Fibroblast of the aortic adventitia (primary cell): ENCODE data around the gene CLIC5. TPM values are rescaled to one million over a fixed set of nuclear protein-coding genes. Genes with fewer than 3 reads are reported as not detected.

ENCODE experiments used
- DNase-seq: peaks from one replicate; pipeline ENCODE4 v3.0.0-alpha.2; 2010; ENCODE audit warnings: low read depth
- H3K4me3 ChIP-seq: 2 replicates; pipeline ENCODE4 v1.5.1; 2011; ENCODE audit warnings: low read depth, mild to moderate bottlenecking, control low read depth, low read length, moderate library complexity
- total RNA-seq: library from RNA; depleted of rRNA; stranded (reverse); fragments of >200 nt; gene quantifications from 2 replicates; pipeline ENCODE4 v1.2.3, GENCODE V29; 2012; ENCODE audit warnings: low replicate concordance
- TF ChIP-seq, protein P1 (sequence below): IDR thresholded peaks from 2 replicates; pipeline ENCODE4 v1.5.1; 2011; ENCODE audit warnings: mild to moderate bottlenecking, low read length, control low read depth, inconsistent platforms; ENCODE audit not compliant: insufficient read depth

The CLIC5 gene
- total RNA-seq, 1 donor, result not detected

- TF ChIP-seq, protein P1, sequence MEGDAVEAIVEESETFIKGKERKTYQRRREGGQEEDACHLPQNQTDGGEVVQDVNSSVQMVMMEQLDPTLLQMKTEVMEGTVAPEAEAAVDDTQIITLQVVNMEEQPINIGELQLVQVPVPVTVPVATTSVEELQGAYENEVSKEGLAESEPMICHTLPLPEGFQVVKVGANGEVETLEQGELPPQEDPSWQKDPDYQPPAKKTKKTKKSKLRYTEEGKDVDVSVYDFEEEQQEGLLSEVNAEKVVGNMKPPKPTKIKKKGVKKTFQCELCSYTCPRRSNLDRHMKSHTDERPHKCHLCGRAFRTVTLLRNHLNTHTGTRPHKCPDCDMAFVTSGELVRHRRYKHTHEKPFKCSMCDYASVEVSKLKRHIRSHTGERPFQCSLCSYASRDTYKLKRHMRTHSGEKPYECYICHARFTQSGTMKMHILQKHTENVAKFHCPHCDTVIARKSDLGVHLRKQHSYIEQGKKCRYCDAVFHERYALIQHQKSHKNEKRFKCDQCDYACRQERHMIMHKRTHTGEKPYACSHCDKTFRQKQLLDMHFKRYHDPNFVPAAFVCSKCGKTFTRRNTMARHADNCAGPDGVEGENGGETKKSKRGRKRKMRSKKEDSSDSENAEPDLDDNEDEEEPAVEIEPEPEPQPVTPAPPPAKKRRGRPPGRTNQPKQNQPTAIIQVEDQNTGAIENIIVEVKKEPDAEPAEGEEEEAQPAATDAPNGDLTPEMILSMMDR, result no peak
- no peak for DNase-seq
- no peak overlapping the region for H3K4me3 ChIP-seq
These were observed 1.6 kb downstream of the CLIC5 start for GRCh38 chr6:46014046-46014445.

DNA sequence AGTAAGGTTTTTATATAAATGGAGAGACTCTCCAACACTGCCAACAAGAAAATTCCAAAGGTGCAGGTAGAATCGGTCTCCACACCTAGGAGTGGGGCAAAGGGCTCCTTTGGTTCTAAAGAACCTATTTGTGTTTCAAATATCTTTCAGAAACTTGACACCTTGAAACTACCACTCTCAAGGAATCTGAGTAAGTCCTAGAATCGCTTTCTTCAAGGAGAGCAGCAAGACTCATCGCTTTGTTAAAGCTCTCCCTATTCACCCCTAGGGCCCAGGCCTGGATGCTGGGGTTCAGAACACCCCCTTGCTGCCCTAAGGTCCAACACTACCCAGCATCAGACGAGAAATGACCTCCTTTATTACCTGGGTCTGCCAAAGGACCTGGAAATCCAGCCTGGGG is 2.0 kb downstream of the CLIC5 start:
- no peak for DNase-seq
- TF ChIP-seq, protein P1, result no peak
- no peak overlapping the region for H3K4me3 ChIP-seq

GRCh38 chr6:46012834-46013233 is 2.8 kb downstream of the CLIC5 start:
- no peak for DNase-seq

DNA sequence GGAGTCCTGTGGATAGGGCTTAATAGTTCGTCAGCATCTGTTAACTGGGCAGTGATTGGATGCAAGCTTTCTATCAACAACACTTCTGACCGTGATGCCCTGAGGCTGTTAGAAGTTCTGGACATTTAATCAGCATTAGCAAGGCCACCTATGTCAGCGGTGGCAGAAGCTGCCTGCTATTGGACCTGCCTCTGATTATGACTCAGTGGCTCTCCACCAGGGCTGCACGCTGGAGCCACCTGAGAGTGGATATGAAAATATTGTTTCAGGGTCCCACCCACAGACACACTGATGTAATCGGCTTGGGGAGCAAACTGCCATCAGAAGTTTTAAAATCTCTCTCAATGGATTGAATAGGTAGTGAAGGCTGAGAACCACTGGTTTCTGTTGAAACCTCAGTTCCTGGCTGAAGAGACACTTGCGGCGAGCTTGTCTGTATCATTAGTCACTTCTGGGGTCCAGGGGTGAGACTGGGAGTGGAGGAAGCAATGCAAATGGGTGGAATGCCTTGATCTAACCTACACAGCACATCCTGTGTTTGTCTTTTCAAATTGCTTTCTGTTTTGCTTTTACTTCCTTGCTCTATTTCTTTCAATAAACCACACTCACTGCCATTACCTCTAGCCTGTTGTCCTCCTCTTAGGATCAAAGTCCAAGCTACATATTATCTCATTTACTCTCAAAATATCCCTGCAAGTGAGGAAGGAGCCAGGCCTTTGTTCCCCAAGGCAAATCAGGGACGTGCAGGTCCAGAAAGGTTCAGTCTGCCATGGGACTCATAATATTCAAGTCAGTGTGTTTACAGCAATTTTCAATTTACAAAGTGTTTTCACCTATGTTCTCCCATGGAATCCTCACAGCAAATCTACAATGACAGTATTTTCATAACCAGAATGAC is 4.2 kb downstream of the CLIC5 start:
- DNase-seq, result no peak
- H3K4me3 ChIP-seq, result no peak overlapping the region
- TF ChIP-seq, protein P1, result no peak

More at GRCh38 chr6:46012834-46013233, 2.8 kb downstream of the CLIC5 start:
- no peak overlapping the region for H3K4me3 ChIP-seq
- TF ChIP-seq, protein P1, result no peak

DNA sequence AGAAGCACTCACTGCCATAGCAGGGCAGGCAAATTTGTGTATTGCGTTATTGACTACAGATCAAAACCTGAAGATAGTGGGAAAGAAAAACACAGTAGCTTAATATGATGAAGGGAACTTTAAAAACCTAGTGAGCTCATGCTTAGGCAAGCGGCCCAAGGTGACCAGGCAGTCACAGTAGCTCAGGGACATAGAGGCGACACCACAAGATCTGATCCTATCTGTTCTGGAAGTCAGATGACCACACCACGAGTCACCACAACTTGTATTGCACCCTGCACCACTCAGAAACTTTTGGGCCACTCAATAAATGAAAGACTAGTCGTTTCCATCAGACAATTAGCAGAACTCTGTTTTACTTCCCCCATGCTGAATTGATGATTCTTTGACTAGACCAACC is 4.9 kb downstream of the CLIC5 start:
- no peak overlapping the region for H3K4me3 ChIP-seq
- DNase-seq, result no peak
- TF ChIP-seq, protein P1, result no peak

DNA sequence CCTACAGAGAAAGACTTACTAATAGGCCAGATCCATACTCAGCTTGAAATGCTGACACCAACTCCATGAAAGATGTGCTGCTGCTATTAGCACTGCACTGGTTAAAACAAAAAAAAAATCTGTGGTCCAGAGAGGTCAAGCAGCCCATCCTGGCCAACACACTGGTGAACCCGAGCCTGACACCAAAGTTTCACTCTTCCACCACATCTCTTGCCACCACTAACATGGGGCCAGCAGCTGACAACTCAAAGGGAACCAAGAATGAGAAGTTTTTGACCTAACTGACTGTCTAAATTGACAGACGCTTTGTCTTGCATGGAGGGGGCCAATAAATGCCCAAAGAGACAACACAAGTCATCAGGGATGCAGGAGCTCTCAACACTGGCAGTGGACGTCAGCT is 5.4 kb downstream of the CLIC5 start:
- DNase-seq, result no peak
- TF ChIP-seq, protein P1, result no peak
- no peak overlapping the region for H3K4me3 ChIP-seq
